CD14-positive monocyte (primary cell): Measurements from ENCODE around the gene OR4P4. TPM values are rescaled to one million over a fixed set of nuclear protein-coding genes. Genes with fewer than 3 reads are reported as not detected.

Source experiments
- DNase-seq, 3 donors: peaks; one replicate each; pipeline ENCODE4 v3.0.0-alpha.2; 2011 to 2022
- H2AFZ ChIP-seq: 2 replicates; pipeline ENCODE4 v1.6.0; 2012; ENCODE audit warnings: mild to moderate bottlenecking, low read depth, low read length, inconsistent platforms; ENCODE audit not compliant: insufficient read depth, poor library complexity, severe bottlenecking
- H3K27ac ChIP-seq, 2 donors: 1 replicate in 1 of 2; 2 replicates in 1 of 2; pipeline ENCODE4 v1.5.1; 2012 to 2013; ENCODE audit warnings: low read length in 2 of 2, control low read depth in 1 of 2, inconsistent platforms in 1 of 2, low read depth in 1 of 2, mild to moderate bottlenecking in 1 of 2
- H3K27me3 ChIP-seq, 2 donors: one replicate each; pipeline versions ENCODE4 v1.6.0 to v1.6.1; 2011 to 2013; ENCODE audit warnings: low read length in 2 of 2; ENCODE audit not compliant: control insufficient read depth in 2 of 2, insufficient read depth in 2 of 2
- H3K36me3 ChIP-seq, 2 donors: replicated peaks in 1 of 2; 1 replicate in 1 of 2; 2 replicates in 1 of 2; pipeline versions ENCODE4 v1.5.1 to v1.6.1; 2012 to 2013; ENCODE audit warnings: low read length in 2 of 2, control low read depth in 1 of 2, inconsistent platforms in 1 of 2, mild to moderate bottlenecking in 1 of 2; ENCODE audit not compliant: insufficient read depth in 2 of 2, control insufficient read depth in 1 of 2
- H3K4me1 ChIP-seq, 2 donors: 1 replicate in 1 of 2; 2 replicates in 1 of 2; pipeline versions ENCODE4 v1.5.1 to v1.6.1; 2012 to 2013; ENCODE audit warnings: low read length in 2 of 2, control low read depth in 1 of 2, inconsistent platforms in 1 of 2, mild to moderate bottlenecking in 1 of 2, moderate library complexity in 1 of 2; ENCODE audit not compliant: insufficient read depth in 2 of 2, control insufficient read depth in 1 of 2
- H3K4me2 ChIP-seq: replicated peaks from 2 replicates; pipeline ENCODE3; 2012; ENCODE audit warnings: low read length, moderate library complexity, mild to moderate bottlenecking; ENCODE audit not compliant: poor library complexity, severe bottlenecking; ENCODE audit errors: extremely low read depth
- H3K4me3 ChIP-seq, 3 experiments: fragments of 200-600 bp in 1 of 3; sonication (generic) in 1 of 3; replicated peaks in 1 of 3; 1 replicate in 2 of 3; 2 replicates in 1 of 3; pipeline ENCODE4 v1.5.1; 2011 to 2013; ENCODE audit warnings: low read length in 3 of 3, mild to moderate bottlenecking in 3 of 3, control low read depth in 2 of 3, low read depth in 2 of 3, inconsistent platforms in 1 of 3, moderate library complexity in 1 of 3
- H3K79me2 ChIP-seq: 2 replicates; pipeline ENCODE4 v1.6.0; 2012; ENCODE audit warnings: mild to moderate bottlenecking, control low read depth, inconsistent platforms, low read length, moderate library complexity; ENCODE audit not compliant: insufficient read depth
- H3K9ac ChIP-seq: 2 replicates; pipeline ENCODE4 v1.6.0; 2017; ENCODE audit warnings: low read length, mild to moderate bottlenecking; ENCODE audit not compliant: insufficient read depth, poor library complexity, severe bottlenecking
- H3K9me3 ChIP-seq, 2 donors: replicated peaks in 1 of 2; 1 replicate in 1 of 2; 2 replicates in 1 of 2; pipeline versions ENCODE4 v1.5.1 to v1.6.1; 2012 to 2013; ENCODE audit warnings: low read length in 2 of 2, control low read depth in 1 of 2; ENCODE audit not compliant: control insufficient read depth in 1 of 2, insufficient read depth in 1 of 2
- H4K20me1 ChIP-seq: 2 replicates; pipeline ENCODE4 v1.6.0; 2012; ENCODE audit warnings: mild to moderate bottlenecking, low read length, control low read depth, moderate library complexity; ENCODE audit not compliant: insufficient read depth
- H3K27ac Mint-ChIP-seq, 7 donors: one replicate each; pipeline ENCODE4 v1.8.0; 2020; ENCODE audit warnings: mild to moderate bottlenecking in 7 of 7, mixed read lengths in 7 of 7, moderate library complexity in 6 of 7, inconsistent platforms in 2 of 7
- H3K27me3 Mint-ChIP-seq, 3 donors: one replicate each; pipeline ENCODE4 v1.8.0; 2021 to 2022; ENCODE audit warnings: low read depth in 3 of 3, mild to moderate bottlenecking in 3 of 3, mixed read lengths in 3 of 3, moderate library complexity in 3 of 3, inconsistent platforms in 1 of 3
- H3K36me3 Mint-ChIP-seq, 2 donors: one replicate each; pipeline ENCODE4 v1.8.0; 2020; ENCODE audit warnings: mixed read lengths in 2 of 2, inconsistent platforms in 1 of 2, mild to moderate bottlenecking in 1 of 2
- H3K4me1 Mint-ChIP-seq: one replicate; pipeline ENCODE4 v1.8.0; 2020; ENCODE audit warnings: mild to moderate bottlenecking, mixed read lengths
- H3K4me3 Mint-ChIP-seq, 2 donors: one replicate each; pipeline ENCODE4 v1.8.0; 2020; ENCODE audit warnings: mild to moderate bottlenecking in 2 of 2, mixed read lengths in 2 of 2, moderate library complexity in 1 of 2
- H3K9me3 Mint-ChIP-seq, 7 donors: one replicate each; pipeline ENCODE4 v1.8.0; 2020 to 2022; ENCODE audit warnings: mixed read lengths in 7 of 7, mild to moderate bottlenecking in 6 of 7, moderate library complexity in 6 of 7, inconsistent platforms in 2 of 7
- WGBS: methylation state at CpG from one replicate; pipeline ENCODE4 v1.1.5; 2013; ENCODE audit warnings: missing lambda C conversion rate; ENCODE audit not compliant: insufficient coverage; 5-methylcytosine and 5-hydroxymethylcytosine counted together
- intact Hi-C, 2 donors: fragments of 100-400 bp; cut with micrococcal nuclease; formaldehyde crosslinking; loops; one replicate each; pipeline versions ENCODE4 v1.15.0 to v1.15.1; 2023
- polyA plus RNA-seq, 3 donors: library from polyadenylated mRNA; depleted of rRNA in 1 of 3; unstranded in 2 of 3; stranded (reverse) in 1 of 3; fragments of 300-500 nt in 2 of 3; fragments of >200 nt in 1 of 3; fragmentation: Illumina TruSeq in 2 of 3; gene quantifications; 1 replicate in 2 of 3; 2 replicates in 1 of 3; pipeline ENCODE4 v1.2.3, GENCODE V29; 2012 to 2021
- TF ChIP-seq, protein P1 (sequence below): fragments of 200-600 bp; IDR thresholded peaks from one replicate; pipeline ENCODE4 v1.8.0; 2022; ENCODE audit warnings: antibody characterized with exemption, mild to moderate bottlenecking

Gene OR4P4
- polyA plus RNA-seq, 3 donors: not detected

GRCh38 chr11:55673860-55674259 lies 38.9 kb downstream of the OR4P4 start:
- Histone ChIP-seq H3K9ac (no peak overlapping the region), H4K20me1 (no peaks in the 10 kb centered on the region), H3K79me2 (no peaks in the 10 kb centered on the region), H3K4me1 (no peaks in the 10 kb centered on the region), H3K27ac (no peak overlapping the region), H3K9me3 (no peaks in the 10 kb centered on the region), H3K36me3 (no peaks in the 10 kb centered on the region), H2AFZ (no peak overlapping the region), H3K4me3 (no peak overlapping the region), H3K27me3 (no peaks in the 10 kb centered on the region), H3K4me2 (no peak overlapping the region)
- no peak for DNase-seq
- no peaks in the 10 kb centered on the region for H3K4me1 Mint-ChIP-seq
- intact Hi-C loops: no loop called here
- no peaks in the 10 kb centered on the region for H3K27me3 Mint-ChIP-seq
- TF ChIP-seq, protein P1, sequence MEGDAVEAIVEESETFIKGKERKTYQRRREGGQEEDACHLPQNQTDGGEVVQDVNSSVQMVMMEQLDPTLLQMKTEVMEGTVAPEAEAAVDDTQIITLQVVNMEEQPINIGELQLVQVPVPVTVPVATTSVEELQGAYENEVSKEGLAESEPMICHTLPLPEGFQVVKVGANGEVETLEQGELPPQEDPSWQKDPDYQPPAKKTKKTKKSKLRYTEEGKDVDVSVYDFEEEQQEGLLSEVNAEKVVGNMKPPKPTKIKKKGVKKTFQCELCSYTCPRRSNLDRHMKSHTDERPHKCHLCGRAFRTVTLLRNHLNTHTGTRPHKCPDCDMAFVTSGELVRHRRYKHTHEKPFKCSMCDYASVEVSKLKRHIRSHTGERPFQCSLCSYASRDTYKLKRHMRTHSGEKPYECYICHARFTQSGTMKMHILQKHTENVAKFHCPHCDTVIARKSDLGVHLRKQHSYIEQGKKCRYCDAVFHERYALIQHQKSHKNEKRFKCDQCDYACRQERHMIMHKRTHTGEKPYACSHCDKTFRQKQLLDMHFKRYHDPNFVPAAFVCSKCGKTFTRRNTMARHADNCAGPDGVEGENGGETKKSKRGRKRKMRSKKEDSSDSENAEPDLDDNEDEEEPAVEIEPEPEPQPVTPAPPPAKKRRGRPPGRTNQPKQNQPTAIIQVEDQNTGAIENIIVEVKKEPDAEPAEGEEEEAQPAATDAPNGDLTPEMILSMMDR: no peak
- WGBS: 70% methylated on average over 2 of the region's 5 CpGs
- H3K4me3 Mint-ChIP-seq: no peak overlapping the region
- peaks cover 0 to 6% (median 0%) of the 10 kb centered on the region in 7 donors for H3K9me3 Mint-ChIP-seq
- no peaks in the 10 kb centered on the region for H3K36me3 Mint-ChIP-seq
- H3K27ac Mint-ChIP-seq: no peak overlapping the region

Other genes with a start within 250 kb of the OR4P4 start
- not detected for gene OR4C15, start 80.6 kb upstream of the OR4P4 start, polyA plus RNA-seq
- gene OR4C16, start 63.0 kb upstream of the OR4P4 start, polyA plus RNA-seq: not detected
- gene OR4C11, start 27.5 kb upstream of the OR4P4 start, polyA plus RNA-seq: not detected
- not detected for gene OR4S2, start 13.2 kb downstream of the OR4P4 start, polyA plus RNA-seq
- gene OR4C6, start 27.1 kb downstream of the OR4P4 start, polyA plus RNA-seq: not detected
- not detected for gene OR5D13, start 138.3 kb downstream of the OR4P4 start, polyA plus RNA-seq
- gene OR5D14, start 160.4 kb downstream of the OR4P4 start, polyA plus RNA-seq: not detected
- gene OR5L1, start 176.3 kb downstream of the OR4P4 start, polyA plus RNA-seq: not detected
- gene OR5D18, start 184.5 kb downstream of the OR4P4 start, polyA plus RNA-seq: not detected
- gene OR5L2, start 192.1 kb downstream of the OR4P4 start, polyA plus RNA-seq: not detected
- not detected for gene OR5D16, start 203.6 kb downstream of the OR4P4 start, polyA plus RNA-seq
- not detected for gene TRIM51, start 248.2 kb downstream of the OR4P4 start, polyA plus RNA-seq